SU-DHL-6 (cell line): ENCODE data around the gene DOCK9.

ENCODE experiments used
- EZH2phosphoT487 ChIP-seq: fragments of 200-600 bp; sonication (generic), shearing (Covaris generic); conservative IDR thresholded peaks from 2 replicates; pipeline ENCODE4 v1.6.1; 2018; ENCODE audit warnings: mild to moderate bottlenecking, antibody characterized with exemption, low read length, moderate library complexity, mixed read lengths
- TF ChIP-seq, protein P1 (sequence below): fragments of 200-600 bp; sonication (generic); IDR thresholded peaks from one replicate; pipeline ENCODE4 v1.5.1; 2017; ENCODE audit warnings: antibody characterized with exemption, mild to moderate bottlenecking, low read length, moderate library complexity; ENCODE audit not compliant: insufficient read depth, poor library complexity, severe bottlenecking

DNA sequence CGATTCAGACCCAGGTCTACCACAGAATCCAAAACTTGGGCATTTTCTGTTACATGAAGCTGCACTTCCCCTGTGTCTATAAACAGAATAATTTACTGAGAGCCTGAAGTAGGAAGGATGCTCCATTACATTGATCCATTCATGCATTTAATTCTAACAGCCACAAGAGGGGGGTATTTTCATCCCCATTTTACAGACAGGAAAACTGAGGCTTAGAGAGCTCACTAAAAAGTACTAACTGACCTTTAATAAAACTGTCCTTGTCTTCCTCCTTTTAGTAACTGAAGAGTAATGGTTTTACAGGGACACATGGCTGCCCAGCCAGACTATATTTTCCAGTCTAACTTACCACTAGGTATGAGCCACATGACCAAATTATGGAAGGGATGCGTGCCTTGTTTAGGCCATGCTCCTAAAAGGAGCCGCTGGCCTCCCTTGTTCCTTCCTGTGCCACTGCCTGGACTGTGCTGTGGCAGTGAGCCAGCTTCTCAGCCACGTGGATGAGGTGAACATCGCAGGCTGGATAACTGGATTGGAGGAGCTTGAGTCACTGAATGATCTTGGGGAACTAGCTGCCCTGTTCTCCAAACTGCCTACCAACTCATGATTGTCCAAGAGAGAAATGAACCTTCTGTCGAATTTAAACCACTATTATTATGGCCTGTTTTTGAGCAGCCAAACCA, 108.3 kb downstream of the DOCK9 start:
- TF ChIP-seq, protein P1, sequence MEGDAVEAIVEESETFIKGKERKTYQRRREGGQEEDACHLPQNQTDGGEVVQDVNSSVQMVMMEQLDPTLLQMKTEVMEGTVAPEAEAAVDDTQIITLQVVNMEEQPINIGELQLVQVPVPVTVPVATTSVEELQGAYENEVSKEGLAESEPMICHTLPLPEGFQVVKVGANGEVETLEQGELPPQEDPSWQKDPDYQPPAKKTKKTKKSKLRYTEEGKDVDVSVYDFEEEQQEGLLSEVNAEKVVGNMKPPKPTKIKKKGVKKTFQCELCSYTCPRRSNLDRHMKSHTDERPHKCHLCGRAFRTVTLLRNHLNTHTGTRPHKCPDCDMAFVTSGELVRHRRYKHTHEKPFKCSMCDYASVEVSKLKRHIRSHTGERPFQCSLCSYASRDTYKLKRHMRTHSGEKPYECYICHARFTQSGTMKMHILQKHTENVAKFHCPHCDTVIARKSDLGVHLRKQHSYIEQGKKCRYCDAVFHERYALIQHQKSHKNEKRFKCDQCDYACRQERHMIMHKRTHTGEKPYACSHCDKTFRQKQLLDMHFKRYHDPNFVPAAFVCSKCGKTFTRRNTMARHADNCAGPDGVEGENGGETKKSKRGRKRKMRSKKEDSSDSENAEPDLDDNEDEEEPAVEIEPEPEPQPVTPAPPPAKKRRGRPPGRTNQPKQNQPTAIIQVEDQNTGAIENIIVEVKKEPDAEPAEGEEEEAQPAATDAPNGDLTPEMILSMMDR = peak; percentile 55
- no peak for TF ChIP-seq EZH2phosphoT487
